ENCODE data around the gene CYP24A1.

CYP24A1 gene

DNA sequence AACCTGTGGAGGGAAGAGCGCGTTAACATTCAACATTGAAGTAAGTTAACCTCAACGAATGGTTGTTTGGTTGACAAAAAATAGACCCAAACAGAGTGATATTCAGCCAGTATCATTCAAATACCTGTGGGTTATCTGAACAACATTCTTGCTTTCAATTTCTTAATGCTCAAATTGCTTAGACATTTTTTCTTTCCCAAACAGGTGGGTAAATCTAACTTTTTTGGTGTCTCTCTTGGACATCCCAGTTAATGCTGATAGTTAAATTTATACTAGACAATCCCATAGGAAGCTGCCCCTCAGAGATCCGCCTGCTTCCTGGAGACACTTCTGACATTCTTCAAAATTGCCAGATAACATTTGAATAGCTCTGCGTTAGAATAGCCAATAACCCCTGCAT lies 20.0 kb upstream of the CYP24A1 start:
- TF ChIP-seq CTCF (IDR thresholded peaks at IDR 0.05), result no peak

DNA sequence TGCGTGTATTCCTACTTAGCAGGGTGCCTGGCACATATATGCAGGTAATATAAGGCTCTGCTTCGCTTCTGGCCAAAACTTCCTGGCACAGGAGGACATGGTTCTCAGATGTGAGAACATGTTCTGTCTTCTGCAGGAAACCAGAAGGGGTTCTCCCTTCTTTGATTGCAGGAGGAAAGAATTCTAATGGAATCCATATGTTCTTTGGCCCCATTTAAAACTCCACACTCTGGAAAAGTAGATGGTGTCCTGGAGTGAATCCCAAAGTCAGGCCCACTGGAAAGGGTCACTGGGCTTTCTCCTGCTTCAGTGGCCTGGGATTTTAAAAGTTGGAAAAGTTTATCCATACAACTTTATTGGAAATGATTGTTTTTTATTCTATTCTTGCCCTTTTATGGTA lies 16.4 kb upstream of the CYP24A1 start:
- TF ChIP-seq CTCF (IDR thresholded peaks at IDR 0.05), result no peak

DNA sequence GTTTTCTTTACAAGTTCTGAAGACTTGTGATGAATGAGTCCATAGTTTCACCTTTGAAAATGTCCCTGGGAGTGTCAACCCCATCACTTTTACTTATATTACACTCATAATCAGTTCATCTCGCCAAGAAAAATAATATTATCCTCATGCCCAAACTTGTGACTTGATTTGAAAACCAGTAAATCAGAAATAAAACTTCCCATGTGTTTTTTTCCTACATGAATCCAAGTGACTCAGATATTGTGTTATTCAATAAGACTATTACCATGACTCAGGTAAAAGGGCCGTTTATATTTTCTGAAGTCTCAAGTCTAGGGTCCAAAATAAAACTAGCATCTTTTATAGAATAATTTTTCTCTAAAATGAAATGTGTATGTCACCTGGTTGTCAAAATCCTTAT lies 15.8 kb upstream of the CYP24A1 start:
- no peak for TF ChIP-seq CTCF (IDR thresholded peaks at IDR 0.05)

GRCh38 chr20:54188132-54188849 lies 14.5 kb upstream of the CYP24A1 start:
- no peak for TF ChIP-seq CTCF (IDR thresholded peaks at IDR 0.05)

DNA sequence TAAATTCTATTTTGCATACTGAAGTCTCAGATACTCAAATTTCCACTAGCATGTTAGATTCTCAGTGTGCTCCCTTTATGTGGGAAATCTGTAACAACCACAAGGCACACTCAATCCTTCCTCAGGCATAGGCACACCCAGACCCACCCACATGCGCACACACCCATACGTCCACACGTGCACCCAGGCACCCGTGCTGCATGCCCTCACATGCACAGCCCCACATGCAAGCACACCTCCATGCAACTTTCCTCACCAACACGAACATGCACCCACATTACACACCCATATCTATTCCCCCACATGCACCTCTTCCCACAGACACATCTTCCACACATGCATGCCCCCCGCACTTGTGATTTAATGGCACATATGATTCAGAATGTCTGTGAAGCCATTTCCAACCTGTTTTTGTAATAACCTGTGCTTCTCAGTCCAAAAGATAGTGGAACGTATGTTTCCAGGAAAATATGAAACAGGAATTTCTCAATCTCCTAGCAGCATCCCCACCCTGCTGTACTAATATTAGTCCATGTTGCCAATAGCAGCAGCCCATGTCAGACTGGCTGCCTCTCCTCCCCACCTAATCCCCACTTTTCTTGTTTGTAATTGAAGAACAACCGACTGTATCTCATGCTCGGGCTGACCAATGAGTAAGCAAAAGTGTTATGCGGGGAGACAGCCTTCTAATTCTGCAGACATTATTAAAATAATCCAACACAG lies 11.3 kb upstream of the CYP24A1 start:
- TF ChIP-seq CTCF (IDR thresholded peaks at IDR 0.05), result no peak

DNA sequence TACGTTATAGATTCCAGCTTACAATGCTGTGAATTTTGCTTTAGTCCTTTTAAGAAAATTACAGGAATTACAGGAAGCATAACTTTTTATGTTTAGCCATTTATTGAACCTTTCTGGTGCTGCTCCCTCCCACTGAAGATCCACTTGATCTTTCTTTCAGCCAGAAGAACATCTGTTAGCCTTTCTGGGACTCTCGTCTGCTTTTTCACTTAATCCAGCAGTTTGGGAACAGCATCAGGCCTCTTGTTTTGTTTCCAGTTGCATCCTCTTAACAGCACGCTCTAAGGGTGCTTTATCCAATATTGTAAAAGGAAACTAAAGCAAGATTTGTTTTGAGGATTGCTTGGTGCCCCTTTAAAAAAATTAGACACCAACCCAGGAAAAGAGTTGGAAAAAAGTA lies 10.3 kb upstream of the CYP24A1 start:
- no peak for TF ChIP-seq CTCF (IDR thresholded peaks at IDR 0.05)

GRCh38 chr20:54180931-54181330 lies 7.1 kb upstream of the CYP24A1 start:
- no peak for TF ChIP-seq CTCF (IDR thresholded peaks at IDR 0.05)

Data from LNCAP (cell line).